ENCODE data around the gene GGT1. TPM values are rescaled to one million over a fixed set of nuclear protein-coding genes. Genes with fewer than 3 reads are reported as not detected.
"Not testable (repeated sequence)": the region's sequence is repeated elsewhere in the genome, so short reads cannot be mapped to it uniquely, and the experiment has no call there.

GGT1 gene
- total and polyA plus RNA-seq, 5 donors: 3.7 to 7.2 (median 5.1) TPM

DNA sequence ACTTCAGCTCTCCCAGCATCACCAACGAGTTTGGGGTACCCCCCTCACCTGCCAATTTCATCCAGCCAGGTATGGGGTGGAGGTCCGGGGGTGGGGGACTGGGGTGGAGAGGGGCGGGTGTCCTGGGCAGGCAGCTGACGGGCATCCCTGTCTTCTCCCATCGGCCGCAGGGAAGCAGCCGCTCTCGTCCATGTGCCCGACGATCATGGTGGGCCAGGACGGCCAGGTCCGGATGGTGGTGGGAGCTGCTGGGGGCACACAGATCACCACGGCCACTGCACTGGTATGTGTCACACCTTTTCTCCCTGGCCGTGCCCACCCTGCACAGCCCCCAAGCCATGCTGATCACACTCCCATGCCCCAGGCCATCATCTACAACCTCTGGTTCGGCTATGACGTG, 24.9 kb downstream of the GGT1 start:
- intact Hi-C loops (cut with DNase I); H3K4me3 ChIP-seq (ENCODE audit: low read length); H3K27me3 ChIP-seq (ENCODE audit: control insufficient read depth, insufficient read depth); H3K4me1 ChIP-seq (ENCODE audit: control insufficient read depth, insufficient read depth, low read length); H3K9me3 ChIP-seq (ENCODE audit: control insufficient read depth, low read length); ATAC-seq; DNase-seq; H3K27ac ChIP-seq (ENCODE audit: low read length): not testable (repeated sequence)
- 95% methylated on average over 14 of the region's 16 CpGs for WGBS

DNA sequence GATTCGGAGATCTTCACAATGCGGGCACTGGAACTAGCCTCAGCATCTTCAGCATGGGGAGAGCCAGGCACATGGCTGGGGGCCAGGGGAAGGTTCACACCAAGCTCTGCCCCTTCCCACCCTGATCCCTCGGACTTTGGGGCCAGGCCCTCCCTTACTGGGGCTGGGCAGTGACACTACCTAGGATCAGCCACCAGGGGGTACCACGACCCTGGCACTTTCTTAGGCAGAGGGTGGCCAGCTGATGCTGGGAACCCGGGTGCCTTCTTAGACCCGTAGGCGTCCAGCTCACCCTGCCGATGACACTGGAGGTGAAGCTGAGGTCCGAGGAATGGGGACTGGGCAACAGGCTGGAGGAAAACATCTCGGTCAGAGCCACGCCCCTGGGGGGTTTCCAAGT, 26.1 kb downstream of the GGT1 start:
- H3K27me3 ChIP-seq (ENCODE audit: control insufficient read depth, insufficient read depth); ATAC-seq; intact Hi-C loops (cut with DNase I); H3K9me3 ChIP-seq (ENCODE audit: control insufficient read depth, low read length); H3K27ac ChIP-seq (ENCODE audit: low read length); H3K4me1 ChIP-seq (ENCODE audit: control insufficient read depth, insufficient read depth, low read length); H3K4me3 ChIP-seq (ENCODE audit: low read length): not testable (repeated sequence)
- peak in 2 of 3 donors; percentile 36 to 70 for DNase-seq
- 49% methylated on average over 9 of the region's 11 CpGs for WGBS

DNA sequence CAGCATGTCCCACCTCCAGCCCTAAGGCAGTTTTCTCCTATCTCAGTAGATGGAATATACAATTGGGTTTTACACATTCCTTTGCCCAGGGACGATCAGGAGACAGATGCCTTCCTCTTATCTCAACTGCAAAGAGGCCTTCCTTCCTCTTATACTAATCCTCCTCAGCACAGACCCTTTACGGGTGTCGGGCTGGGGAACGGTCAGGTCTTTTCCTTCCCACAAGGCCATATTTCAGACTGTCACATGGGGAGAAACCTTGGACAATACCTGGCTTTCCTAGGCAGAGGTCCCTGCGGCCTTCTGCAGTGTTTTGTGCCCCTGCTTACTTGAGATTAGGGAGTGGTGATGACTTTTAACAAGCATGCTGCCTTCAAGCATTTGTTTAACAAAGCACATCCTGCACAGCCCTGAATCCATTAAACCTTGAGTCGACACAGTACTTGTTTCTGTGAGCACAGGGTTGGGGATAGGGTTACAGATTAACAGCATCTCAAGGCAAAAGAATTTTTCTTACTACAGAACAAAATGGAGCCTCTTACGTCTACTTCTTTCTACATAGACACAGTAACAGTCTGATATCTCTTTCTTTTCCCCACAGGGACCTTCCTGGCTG, 27.9 kb downstream of the GGT1 start:
- H3K27me3 ChIP-seq (ENCODE audit: control insufficient read depth, insufficient read depth); H3K4me1 ChIP-seq (ENCODE audit: control insufficient read depth, insufficient read depth, low read length); H3K9me3 ChIP-seq (ENCODE audit: control insufficient read depth, low read length); H3K4me3 ChIP-seq (ENCODE audit: low read length); ATAC-seq; intact Hi-C loops (cut with DNase I); H3K27ac ChIP-seq (ENCODE audit: low read length); DNase-seq: not testable (repeated sequence)
- 40% methylated on average over 7 of the region's 7 CpGs for WGBS

DNA sequence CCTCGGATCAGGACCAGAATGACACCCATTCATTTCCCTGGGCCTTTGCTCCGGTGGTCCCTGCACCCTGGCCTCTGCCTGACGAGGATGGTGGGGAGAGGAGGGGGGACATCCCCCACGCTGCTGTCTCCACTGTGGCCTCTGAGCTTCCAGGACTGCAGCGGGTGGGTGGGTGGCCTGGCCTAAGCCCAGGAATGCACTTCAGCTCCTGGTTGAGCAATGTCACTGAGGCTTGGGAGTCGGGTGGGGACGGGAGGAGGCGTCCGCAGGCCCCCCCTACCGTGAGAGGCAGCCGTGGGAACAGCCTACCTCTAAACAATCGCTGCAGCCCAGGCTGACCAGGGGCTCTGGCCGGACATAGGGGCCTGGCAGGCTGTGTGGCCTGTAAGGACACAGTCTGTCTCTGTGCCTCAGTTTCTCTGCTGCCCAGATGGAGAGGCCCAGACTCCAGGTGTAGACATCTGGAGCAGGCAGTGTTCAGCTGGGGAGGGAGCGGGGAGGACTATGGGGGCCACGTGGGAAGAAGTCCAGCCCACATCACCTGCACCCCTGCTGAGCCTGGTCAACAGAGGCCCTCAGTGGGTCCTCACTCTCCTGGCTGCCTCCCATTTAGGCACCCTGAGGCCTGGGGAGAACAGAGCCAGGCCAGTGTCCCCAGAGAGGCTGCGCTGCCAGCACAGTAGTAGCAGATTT, 28.6 kb downstream of the GGT1 start:
- intact Hi-C loops (cut with DNase I); ATAC-seq; H3K4me1 ChIP-seq (ENCODE audit: control insufficient read depth, insufficient read depth, low read length); H3K4me3 ChIP-seq (ENCODE audit: low read length); H3K27ac ChIP-seq (ENCODE audit: low read length); H3K9me3 ChIP-seq (ENCODE audit: control insufficient read depth, low read length); H3K27me3 ChIP-seq (ENCODE audit: control insufficient read depth, insufficient read depth): not testable (repeated sequence)
- peak; percentile 61 to 83 (median 77) for DNase-seq
- 45% methylated on average over 16 of the region's 16 CpGs for WGBS

DNA sequence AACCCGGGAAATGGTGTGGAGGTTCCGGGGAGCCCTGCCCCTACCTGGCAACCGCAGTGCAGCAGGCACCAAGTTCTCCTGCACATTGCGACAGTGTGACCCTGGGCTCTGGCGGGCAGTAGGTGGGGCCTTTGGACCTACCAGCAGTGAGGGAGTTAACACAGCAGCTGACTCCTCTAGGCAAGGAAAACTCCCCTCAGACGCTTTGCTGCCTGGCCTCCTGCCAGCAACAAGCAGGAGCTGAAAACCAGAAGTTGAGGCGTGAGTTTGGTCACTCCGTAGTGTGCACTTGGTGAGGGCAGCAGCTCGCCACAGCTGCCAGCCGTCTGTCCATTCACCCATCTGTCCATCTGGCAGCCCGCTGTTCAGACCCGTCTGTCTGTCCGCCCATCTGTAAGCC, 29.6 kb downstream of the GGT1 start:
- H3K27me3 ChIP-seq (ENCODE audit: control insufficient read depth, insufficient read depth); H3K27ac ChIP-seq (ENCODE audit: low read length); H3K4me3 ChIP-seq (ENCODE audit: low read length); H3K9me3 ChIP-seq (ENCODE audit: control insufficient read depth, low read length); H3K4me1 ChIP-seq (ENCODE audit: control insufficient read depth, insufficient read depth, low read length); intact Hi-C loops (cut with DNase I); ATAC-seq: not testable (repeated sequence)
- peak in 2 of 3 donors; percentile 38 to 71 for DNase-seq
- WGBS: 16% methylated on average over 12 of the region's 13 CpGs

DNA sequence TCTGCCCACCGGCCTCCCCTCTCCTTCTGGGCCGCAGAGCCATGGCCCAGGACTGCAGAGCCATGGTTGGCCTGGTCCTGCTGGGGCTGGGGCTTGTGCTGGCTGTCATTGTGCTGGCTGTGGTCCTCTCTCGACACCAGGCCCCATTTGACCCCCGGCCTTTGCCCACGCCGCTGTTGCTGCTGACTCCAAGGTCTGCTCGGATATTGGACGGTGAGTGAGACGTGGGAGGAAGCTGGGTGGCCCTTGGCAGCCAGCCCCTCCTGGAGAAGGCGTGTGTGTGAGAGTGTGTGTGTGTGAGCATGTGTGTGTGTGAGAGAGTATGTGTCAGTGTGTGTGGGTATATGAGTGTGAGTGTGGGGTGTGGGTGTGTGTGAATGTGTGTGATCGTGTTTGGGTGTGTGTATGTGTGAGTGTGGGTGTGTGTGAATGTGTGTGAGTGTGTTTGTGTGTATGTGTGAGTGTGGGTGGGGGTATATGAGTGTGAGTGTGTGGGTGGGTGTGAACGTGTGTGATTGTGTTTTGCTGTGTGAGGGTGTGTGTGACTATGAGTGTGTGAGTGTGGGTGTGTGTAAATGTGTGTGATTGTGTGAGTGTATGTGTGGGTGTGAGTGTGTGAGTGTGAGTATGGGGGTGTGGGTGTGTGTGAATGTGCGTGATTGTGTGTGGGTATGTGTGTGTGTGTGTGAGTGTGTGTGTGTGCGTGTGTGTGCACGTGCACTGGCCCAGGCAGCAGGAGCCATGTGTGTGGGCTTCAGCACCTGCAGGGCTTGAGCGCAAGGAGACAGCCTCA, 30.4 kb downstream of the GGT1 start:
- H3K9me3 ChIP-seq (ENCODE audit: control insufficient read depth, low read length); intact Hi-C loops (cut with DNase I); H3K27me3 ChIP-seq (ENCODE audit: control insufficient read depth, insufficient read depth); H3K4me1 ChIP-seq (ENCODE audit: control insufficient read depth, insufficient read depth, low read length); H3K4me3 ChIP-seq (ENCODE audit: low read length); H3K27ac ChIP-seq (ENCODE audit: low read length): not testable (repeated sequence)
- peak; percentile 20 to 47 for ATAC-seq
- DNase-seq: peak in 2 of 3 donors; percentile 67 to 76
- 45% methylated on average over 16 of the region's 16 CpGs for WGBS

DNA sequence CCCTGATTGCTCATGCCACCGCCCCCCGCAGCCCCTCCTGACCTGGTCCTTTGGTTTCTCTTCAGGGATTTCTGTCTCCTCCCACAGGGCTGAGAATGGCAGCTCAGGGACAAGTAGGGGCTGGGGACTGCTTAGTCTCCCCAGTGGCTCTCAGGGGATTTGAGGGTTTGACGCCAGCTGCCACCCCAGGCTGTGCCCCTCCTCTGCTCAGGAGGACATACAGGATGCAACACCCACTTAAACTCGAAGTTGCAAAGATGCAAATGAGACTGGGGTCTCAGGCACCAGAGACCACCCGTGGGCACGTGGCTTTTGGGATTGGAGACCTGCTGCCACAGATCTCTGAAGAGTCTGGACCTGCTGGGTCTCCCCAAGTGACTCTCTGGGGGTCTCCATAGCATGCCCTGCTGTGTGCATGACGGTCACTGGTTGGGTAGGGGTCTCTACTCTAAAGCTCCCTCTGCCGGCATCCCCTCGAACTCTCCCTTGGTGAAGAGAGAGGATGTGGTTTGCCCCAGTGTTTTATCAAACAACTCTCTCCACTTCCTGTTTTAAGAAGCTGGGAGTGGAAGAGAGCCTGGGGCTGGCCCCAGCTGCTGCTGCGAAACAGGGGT, 31.9 kb downstream of the GGT1 start:
- DNase-seq; H3K4me1 ChIP-seq (ENCODE audit: control insufficient read depth, insufficient read depth, low read length); H3K4me3 ChIP-seq (ENCODE audit: low read length); H3K27ac ChIP-seq (ENCODE audit: low read length); intact Hi-C loops (cut with DNase I); H3K27me3 ChIP-seq (ENCODE audit: control insufficient read depth, insufficient read depth); ATAC-seq; H3K9me3 ChIP-seq (ENCODE audit: control insufficient read depth, low read length): not testable (repeated sequence)
- 43% methylated on average over 9 of the region's 10 CpGs for WGBS

DNA sequence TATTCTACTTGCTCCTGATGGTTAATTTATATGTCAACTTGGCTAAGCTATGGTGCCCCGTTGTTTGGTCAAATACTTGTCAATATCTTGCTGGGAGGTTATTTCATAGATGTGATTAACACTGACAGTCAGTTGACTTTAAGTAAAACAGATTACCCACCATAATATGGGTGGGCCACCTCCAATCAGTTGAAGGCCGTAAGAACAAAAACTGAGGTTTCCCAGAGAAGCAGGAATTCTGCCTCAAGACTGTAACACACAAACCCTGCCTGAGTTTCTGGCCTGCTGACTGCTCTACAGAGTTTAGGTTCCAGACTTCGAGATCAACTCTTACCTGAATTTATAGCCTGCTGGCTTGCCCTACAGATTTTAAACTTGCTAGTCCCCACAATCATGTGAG, 33.5 kb downstream of the GGT1 start:
- 90% methylated on average over 3 of the region's 3 CpGs for WGBS
- H3K4me3 ChIP-seq (ENCODE audit: low read length); H3K4me1 ChIP-seq (ENCODE audit: control insufficient read depth, insufficient read depth, low read length); DNase-seq; H3K27me3 ChIP-seq (ENCODE audit: control insufficient read depth, insufficient read depth); H3K27ac ChIP-seq (ENCODE audit: low read length); ATAC-seq; intact Hi-C loops (cut with DNase I); H3K9me3 ChIP-seq (ENCODE audit: control insufficient read depth, low read length): not testable (repeated sequence)

DNA sequence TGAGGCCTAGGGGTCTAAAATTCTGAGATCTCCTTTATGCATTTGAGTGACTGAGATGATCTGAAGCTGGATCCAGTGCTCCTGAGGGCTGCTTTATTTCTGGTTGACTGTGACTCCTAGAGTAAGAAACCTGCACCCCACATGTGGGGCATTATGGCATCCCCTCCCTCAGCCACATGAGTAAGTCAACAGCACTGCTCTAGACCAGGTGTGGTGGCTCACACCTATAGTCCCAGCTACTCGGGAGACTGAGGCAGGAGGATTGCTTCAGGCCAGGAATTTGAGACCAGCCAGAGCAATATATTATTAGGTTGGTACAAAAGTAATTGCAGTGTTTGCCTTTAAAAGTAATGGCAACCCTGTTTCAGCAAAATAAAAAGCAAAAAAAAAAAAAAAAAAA, 39.3 kb downstream of the GGT1 start:
- H3K9me3 ChIP-seq (ENCODE audit: control insufficient read depth, low read length); H3K4me3 ChIP-seq (ENCODE audit: low read length); DNase-seq; H3K4me1 ChIP-seq (ENCODE audit: control insufficient read depth, insufficient read depth, low read length); H3K27me3 ChIP-seq (ENCODE audit: control insufficient read depth, insufficient read depth); H3K27ac ChIP-seq (ENCODE audit: low read length); ATAC-seq: not testable (repeated sequence)
- WGBS: 97% methylated on average over 1 of the region's 1 CpG
- intact Hi-C loops (cut with DNase I): loop anchor here in 1 of 4 donors (10.0 kb wide), 1 partner anchor 122 kb away; no protein-coding TSS in a partner anchor

DNA sequence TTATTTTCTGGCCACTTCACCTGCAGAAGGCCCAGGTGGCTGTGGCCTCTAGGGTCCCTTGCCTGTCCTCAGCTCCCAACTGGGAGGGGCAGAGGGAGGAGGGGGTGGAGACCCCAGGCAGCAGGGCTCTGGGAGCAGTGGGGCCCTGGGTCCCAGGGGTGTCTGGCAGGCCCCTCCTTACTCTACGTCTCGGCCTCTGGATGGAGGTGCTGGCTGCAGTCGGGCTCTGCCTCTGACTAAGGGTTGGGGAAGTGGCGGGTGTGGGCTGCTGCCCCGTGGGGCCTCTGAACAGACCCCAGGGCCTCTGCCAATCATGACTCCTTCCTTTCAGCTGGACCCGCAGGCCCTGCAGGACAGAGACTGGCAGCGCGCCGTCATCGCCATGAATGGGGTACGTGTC, 41.4 kb downstream of the GGT1 start:
- WGBS: 82% methylated on average over 11 of the region's 11 CpGs
- H3K4me1 ChIP-seq (ENCODE audit: control insufficient read depth, insufficient read depth, low read length); H3K27ac ChIP-seq (ENCODE audit: low read length); H3K4me3 ChIP-seq (ENCODE audit: low read length); H3K27me3 ChIP-seq (ENCODE audit: control insufficient read depth, insufficient read depth); H3K9me3 ChIP-seq (ENCODE audit: control insufficient read depth, low read length): not testable (repeated sequence)
- DNase-seq (peak in 1 of 3 donors; percentile 38), ATAC-seq (peak; percentile 19 to 21)
- intact Hi-C loops (cut with DNase I): loop anchor here in 1 of 4 donors (10.0 kb wide), 1 partner anchor 120 kb away; no protein-coding TSS in a partner anchor

Data from right cardiac atrium (tissue), 5 donors.